Measurements from ENCODE around the gene TMPRSS2. TPM values are rescaled to one million over a fixed set of nuclear protein-coding genes. Genes with fewer than 3 reads are reported as not detected.

The TMPRSS2 gene
- total RNA-seq, 1 experiment from 2014 or later: 71.0 TPM

GRCh38 chr21:41509145-41509496 lies 1.2 kb upstream of the TMPRSS2 start:
- DNase-seq: no peak
- 0 out of 2 replicates have a peak, but pooled peaks cover 2% of the 10 kb centered on the region for H3K9me3 ChIP-seq
- BruUV-seq (replicated peaks): no TSS peak
- intact Hi-C loops (cut with micrococcal nuclease; ENCODE audit: unreplicated experiment): no loop called here
- peaks cover 25% of the 10 kb centered on the region for H3K4me1 Mint-ChIP-seq (ENCODE audit: low read depth, unreplicated experiment)
- no peaks in the 10 kb centered on the region for H3K27me3 Mint-ChIP-seq (ENCODE audit: insufficient read depth, unreplicated experiment)
- H3K4me3 Mint-ChIP-seq (ENCODE audit: unreplicated experiment): peak overlapping the region; percentile 47
- POLR2A ChIA-PET: no interaction called here
- H3K9me3 Mint-ChIP-seq (ENCODE audit: unreplicated experiment): no peaks in the 10 kb centered on the region
- TF ChIP-seq CTCF (IDR thresholded peaks at IDR 0.05; ENCODE audit: insufficient read depth in 1 of 2, low read depth in 1 of 2, low read length in 1 of 2, severe bottlenecking in 1 of 2, unreplicated experiment in 1 of 2): no peak
- CTCF ChIA-PET: no interaction called here
- peaks cover 40% of the 10 kb centered on the region for H3K4me1 ChIP-seq
- H3K27me3 ChIP-seq (replicated peaks; ENCODE audit: control insufficient read depth, insufficient read depth, low read length): no peaks in the 10 kb centered on the region
- H3K27ac Mint-ChIP-seq (ENCODE audit: unreplicated experiment): peak overlapping the region; percentile 73
- no peak overlapping the region for H3K4me3 ChIP-seq (ENCODE audit: low read depth, low read length)
- H3K36me3 ChIP-seq (ENCODE audit: control insufficient read depth, insufficient read depth, low read length): no peaks in the 10 kb centered on the region
- H3K36me3 Mint-ChIP-seq (ENCODE audit: insufficient read depth, unreplicated experiment): peaks cover 4% of the 10 kb centered on the region

GRCh38 chr21:41508415-41509144 lies 622 bp upstream of the TMPRSS2 start:
- peak overlapping the region; percentile 79 for H3K4me3 Mint-ChIP-seq (ENCODE audit: unreplicated experiment)
- BruUV-seq (replicated peaks): no TSS peak

More at GRCh38 chr21:41508415-41509144, 622 bp upstream of the TMPRSS2 start:
- intact Hi-C loops (cut with micrococcal nuclease; ENCODE audit: unreplicated experiment): no loop called here
- H3K4me1 ChIP-seq: peaks cover 43% of the 10 kb centered on the region
- POLR2A ChIA-PET: interaction anchor here (0.6 to 0.7 kb wide), 4 partner anchors 12 to 207 kb away, joined by 3 to 5 read pairs (median 4); no protein-coding TSS in a partner anchor
- Mint-ChIP-seq H3K36me3 (ENCODE audit: insufficient read depth, unreplicated experiment) (peaks cover 6% of the 10 kb centered on the region), H3K27ac (ENCODE audit: unreplicated experiment) (peak overlapping the region; percentile 73), H3K9me3 (ENCODE audit: unreplicated experiment) (no peaks in the 10 kb centered on the region), H3K27me3 (ENCODE audit: insufficient read depth, unreplicated experiment) (no peaks in the 10 kb centered on the region), H3K4me1 (ENCODE audit: low read depth, unreplicated experiment) (peaks cover 28% of the 10 kb centered on the region)
- no peak for TF ChIP-seq CTCF (IDR thresholded peaks at IDR 0.05; ENCODE audit: insufficient read depth in 1 of 2, low read depth in 1 of 2, low read length in 1 of 2, severe bottlenecking in 1 of 2, unreplicated experiment in 1 of 2)
- 0 out of 2 replicates have a peak, but pooled peaks cover 2% of the 10 kb centered on the region for H3K9me3 ChIP-seq
- DNase-seq: peak in 1 of 2 experiments; percentile 24
- CTCF ChIA-PET: interaction anchor here (0.6 to 1.0 kb wide), 4 partner anchors 12 to 104 kb away, joined by 3 to 9 read pairs (median 4); no protein-coding TSS in a partner anchor
- H3K27me3 ChIP-seq (replicated peaks; ENCODE audit: control insufficient read depth, insufficient read depth, low read length): no peaks in the 10 kb centered on the region
- no peaks in the 10 kb centered on the region for H3K36me3 ChIP-seq (ENCODE audit: control insufficient read depth, insufficient read depth, low read length)
- H3K4me3 ChIP-seq (ENCODE audit: low read depth, low read length): peak overlapping the region; percentile 90

Measured in Caco-2 (cell line).